CD4-positive, CD25-positive, alpha-beta regulatory T cell (primary cell): ENCODE measurements around the gene CITED4. TPM values are rescaled to one million over a fixed set of nuclear protein-coding genes. Genes with fewer than 3 reads are reported as not detected.
A peak's percentile ranks its signal among the peaks of the same experiment; 100 is the strongest.

ENCODE experiments used
- ATAC-seq, 2 donors: fragments of 150-1000 bp; cut with Tn5 transposase; one replicate each; pipeline ENCODE4 v1.10.0; 2021; ENCODE audit warnings: low read depth in 2 of 2, moderate number of reproducible peaks in 2 of 2, moderate library complexity in 1 of 2
- DNase-seq, 3 donors: peaks; one replicate each; pipeline versions ENCODE4 v3.0.0 to v3.0.0-alpha.2; 2012 to 2022; ENCODE audit warnings: mixed read lengths in 1 of 3
- H3K27ac ChIP-seq: one replicate; pipeline ENCODE4 v1.7.0; 2013; ENCODE audit warnings: mild to moderate bottlenecking, low read length; ENCODE audit not compliant: insufficient read depth, poor library complexity, severe bottlenecking
- H3K27me3 ChIP-seq: one replicate; pipeline ENCODE4 v1.7.0; 2013; ENCODE audit warnings: low read length; ENCODE audit not compliant: control insufficient read depth, insufficient read depth
- H3K36me3 ChIP-seq: one replicate; pipeline ENCODE4 v1.7.0; 2013; ENCODE audit warnings: mild to moderate bottlenecking, low read length, moderate library complexity; ENCODE audit not compliant: control insufficient read depth, insufficient read depth
- H3K4me1 ChIP-seq: 2 replicates; pipeline ENCODE4 v1.7.0; 2013; ENCODE audit warnings: mild to moderate bottlenecking, low read length; ENCODE audit not compliant: insufficient read depth, control insufficient read depth, poor library complexity, severe bottlenecking
- H3K4me3 ChIP-seq: one replicate; pipeline ENCODE4 v1.7.0; 2013; ENCODE audit warnings: low read depth, mild to moderate bottlenecking, low read length, moderate library complexity
- H3K9me3 ChIP-seq, 2 experiments: 1 replicate in 1 of 2; 2 replicates in 1 of 2; pipeline ENCODE4 v1.7.0; 2013; ENCODE audit warnings: low read length in 2 of 2, mild to moderate bottlenecking in 1 of 2, moderate library complexity in 1 of 2; ENCODE audit not compliant: control insufficient read depth in 2 of 2
- H3K27ac Mint-ChIP-seq, 3 donors: one replicate each; pipeline ENCODE4 v1.8.0; 2020 to 2022; ENCODE audit warnings: mild to moderate bottlenecking in 3 of 3, mixed read lengths in 3 of 3, moderate library complexity in 2 of 3
- H3K27me3 Mint-ChIP-seq: one replicate; pipeline ENCODE4 v1.8.0; 2022; ENCODE audit warnings: mild to moderate bottlenecking, mixed read lengths
- H3K36me3 Mint-ChIP-seq: one replicate; pipeline ENCODE4 v1.8.0; 2020; ENCODE audit warnings: mixed read lengths
- H3K4me1 Mint-ChIP-seq, 4 donors: one replicate each; pipeline ENCODE4 v1.8.0; 2020 to 2022; ENCODE audit warnings: mixed read lengths in 4 of 4, mild to moderate bottlenecking in 1 of 4
- H3K4me3 Mint-ChIP-seq, 4 donors: one replicate each; pipeline ENCODE4 v1.8.0; 2020 to 2022; ENCODE audit warnings: mild to moderate bottlenecking in 4 of 4, mixed read lengths in 4 of 4, moderate library complexity in 3 of 4
- H3K9me3 Mint-ChIP-seq, 7 donors: one replicate each; pipeline ENCODE4 v1.8.0; 2020 to 2022; ENCODE audit warnings: mixed read lengths in 7 of 7, mild to moderate bottlenecking in 3 of 7, moderate library complexity in 2 of 7
- polyA plus RNA-seq, 4 donors: library from polyadenylated mRNA; unstranded; fragments of 300-500 nt; fragmentation: Illumina TruSeq; gene quantifications; one replicate each; pipeline ENCODE4 v1.2.3, GENCODE V29; 2021
- total RNA-seq: library from RNA; stranded (reverse); gene quantifications from one replicate; pipeline ENCODE4 v1.2.3, GENCODE V29; 2022

Gene CITED4
- total and polyA plus RNA-seq, 5 donors from 2014 or later: 7.0 to 15.8 (median 13.5) TPM

- no peak overlapping the region for H3K27ac ChIP-seq
- H3K9me3 Mint-ChIP-seq: no peaks in the 10 kb centered on the region
- no peaks in the 10 kb centered on the region for H3K36me3 ChIP-seq
- no peaks in the 10 kb centered on the region for H3K36me3 Mint-ChIP-seq
- no peak overlapping the region for H3K4me3 ChIP-seq
- H3K27me3 Mint-ChIP-seq: no peaks in the 10 kb centered on the region
- H3K4me1 Mint-ChIP-seq: peaks cover 0 to 17% (median 6%) of the 10 kb centered on the region in 4 donors
- no peaks in the 10 kb centered on the region for H3K9me3 ChIP-seq
- H3K4me3 Mint-ChIP-seq: no peak overlapping the region
- peak overlapping the region; percentile 17 to 71 (median 43) for H3K27ac Mint-ChIP-seq
- no peaks in the 10 kb centered on the region for H3K27me3 ChIP-seq
- DNase-seq (peak in 1 of 3 donors; percentile 37), ATAC-seq (no peak)
- H3K4me1 ChIP-seq: no peaks in the 10 kb centered on the region
Measured at GRCh38 chr1:40825435-40825788, 36.8 kb downstream of the CITED4 start.

- no peaks in the 10 kb centered on the region for H3K9me3 ChIP-seq
- no peak overlapping the region for H3K27ac ChIP-seq
- no peak overlapping the region for H3K4me3 Mint-ChIP-seq
- H3K4me1 ChIP-seq: no peaks in the 10 kb centered on the region
- no peaks in the 10 kb centered on the region for H3K36me3 ChIP-seq
- no peaks in the 10 kb centered on the region for H3K9me3 Mint-ChIP-seq
- no peaks in the 10 kb centered on the region for H3K36me3 Mint-ChIP-seq
- no peak for DNase-seq
- no peaks in the 10 kb centered on the region for H3K27me3 ChIP-seq
- H3K4me1 Mint-ChIP-seq: peaks cover 0 to 17% (median 6%) of the 10 kb centered on the region in 4 donors
- no peak for ATAC-seq
- peak overlapping the region in 2 of 3 donors; percentile 60 to 71 for H3K27ac Mint-ChIP-seq
- H3K4me3 ChIP-seq: no peak overlapping the region
- no peaks in the 10 kb centered on the region for H3K27me3 Mint-ChIP-seq
Measured at GRCh38 chr1:40824591-40825434, 37.4 kb downstream of the CITED4 start.

DNA sequence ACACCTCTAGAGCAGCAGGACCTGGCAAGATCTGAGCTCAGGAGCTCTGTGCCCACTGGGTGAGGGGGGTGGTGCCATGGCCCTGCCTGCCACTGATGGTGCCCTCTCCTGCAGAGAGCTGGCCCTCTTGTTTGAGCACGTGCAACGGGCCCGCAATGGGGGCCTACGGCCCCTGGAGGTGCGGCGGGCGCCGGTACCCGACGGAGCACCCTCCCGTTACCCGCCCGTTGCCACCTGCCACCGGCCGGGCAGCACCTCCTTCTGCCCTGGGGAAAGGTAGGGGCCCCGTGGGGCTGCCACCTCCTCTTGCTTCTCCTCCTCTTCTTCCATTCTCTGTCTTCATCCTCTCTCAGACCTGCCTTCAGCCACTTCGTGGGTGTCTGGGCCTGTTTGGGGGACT lies 38.2 kb downstream of the CITED4 start:
- Mint-ChIP-seq H3K27ac (no peak overlapping the region), H3K4me1 (peaks cover 0 to 17% (median 9%) of the 10 kb centered on the region in 4 donors), H3K9me3 (no peaks in the 10 kb centered on the region), H3K4me3 (no peak overlapping the region), H3K27me3 (no peaks in the 10 kb centered on the region), H3K36me3 (no peaks in the 10 kb centered on the region)
- DNase-seq: no peak
- Histone ChIP-seq H3K4me1 (no peaks in the 10 kb centered on the region), H3K4me3 (no peak overlapping the region), H3K36me3 (no peaks in the 10 kb centered on the region), H3K27me3 (no peaks in the 10 kb centered on the region), H3K9me3 (no peaks in the 10 kb centered on the region), H3K27ac (no peak overlapping the region)
- ATAC-seq: no peak

GRCh38 chr1:40823345-40823744 lies 38.8 kb downstream of the CITED4 start:
- ATAC-seq (no peak), DNase-seq (no peak)
- H3K27ac Mint-ChIP-seq: no peak overlapping the region
- no peaks in the 10 kb centered on the region for H3K36me3 Mint-ChIP-seq
- Histone ChIP-seq H3K36me3 (no peaks in the 10 kb centered on the region), H3K27ac (no peak overlapping the region), H3K9me3 (no peaks in the 10 kb centered on the region), H3K27me3 (no peaks in the 10 kb centered on the region), H3K4me1 (peaks cover 5% of the 10 kb centered on the region), H3K4me3 (no peak overlapping the region)
- H3K4me1 Mint-ChIP-seq: peaks cover 0 to 21% (median 11%) of the 10 kb centered on the region in 4 donors
- H3K27me3 Mint-ChIP-seq: no peaks in the 10 kb centered on the region
- no peaks in the 10 kb centered on the region for H3K9me3 Mint-ChIP-seq
- H3K4me3 Mint-ChIP-seq: peak overlapping the region in 1 of 4 donors; percentile 10

- ATAC-seq (no peak), DNase-seq (no peak)
- Histone ChIP-seq H3K4me1 (peaks cover 9% of the 10 kb centered on the region), H3K36me3 (no peaks in the 10 kb centered on the region), H3K27ac (no peak overlapping the region), H3K27me3 (no peaks in the 10 kb centered on the region), H3K4me3 (no peak overlapping the region), H3K9me3 (no peaks in the 10 kb centered on the region)
- H3K27ac Mint-ChIP-seq: no peak overlapping the region
- H3K4me3 Mint-ChIP-seq: no peak overlapping the region
- no peaks in the 10 kb centered on the region for H3K36me3 Mint-ChIP-seq
- peaks cover 0 to 23% (median 12%) of the 10 kb centered on the region in 4 donors for H3K4me1 Mint-ChIP-seq
- H3K27me3 Mint-ChIP-seq: no peaks in the 10 kb centered on the region
- H3K9me3 Mint-ChIP-seq: no peaks in the 10 kb centered on the region
Measured at GRCh38 chr1:40822890-40823289, 39.3 kb downstream of the CITED4 start.

GRCh38 chr1:40820911-40821693 lies 41.1 kb downstream of the CITED4 start:
- peaks cover 0 to 27% (median 13%) of the 10 kb centered on the region in 4 donors for H3K4me1 Mint-ChIP-seq
- Histone ChIP-seq H3K27ac (no peak overlapping the region), H3K4me1 (peaks cover 14% of the 10 kb centered on the region), H3K27me3 (no peaks in the 10 kb centered on the region), H3K4me3 (no peak overlapping the region), H3K9me3 (no peaks in the 10 kb centered on the region), H3K36me3 (no peaks in the 10 kb centered on the region)
- H3K27me3 Mint-ChIP-seq: no peaks in the 10 kb centered on the region
- H3K4me3 Mint-ChIP-seq: no peak overlapping the region
- no peaks in the 10 kb centered on the region for H3K36me3 Mint-ChIP-seq
- ATAC-seq (no peak), DNase-seq (no peak)
- no peak overlapping the region for H3K27ac Mint-ChIP-seq
- H3K9me3 Mint-ChIP-seq: no peaks in the 10 kb centered on the region

GRCh38 chr1:40820251-40820797 lies 41.8 kb downstream of the CITED4 start:
- Histone ChIP-seq H3K4me1 (peaks cover 14% of the 10 kb centered on the region), H3K9me3 (no peaks in the 10 kb centered on the region), H3K4me3 (no peak overlapping the region), H3K27me3 (no peaks in the 10 kb centered on the region), H3K36me3 (no peaks in the 10 kb centered on the region), H3K27ac (no peak overlapping the region)
- Mint-ChIP-seq H3K27me3 (no peaks in the 10 kb centered on the region), H3K4me3 (peak overlapping the region in 1 of 4 donors; percentile 54), H3K9me3 (no peaks in the 10 kb centered on the region), H3K36me3 (no peaks in the 10 kb centered on the region), H3K4me1 (peaks cover 0 to 25% (median 10%) of the 10 kb centered on the region in 4 donors), H3K27ac (no peak overlapping the region)
- ATAC-seq (no peak), DNase-seq (no peak)
